GM10847 (cell line): ENCODE measurements around the gene CCL11.

Experiments used
- POLR2A ChIP-seq: IDR thresholded peaks from 2 replicates; pipeline ENCODE4 v1.6.1; 2011; ENCODE audit not compliant: insufficient read length; ENCODE audit errors: extremely low read depth

Gene CCL11

GRCh38 chr17:34285286-34285792 is at the start of gene CCL11:
TSS of gene CCL11 (plus strand) at chr17:34285742. CDS start at chr17:34285809, 67 bp downstream.
- TF ChIP-seq POLR2A: no peak

- TF ChIP-seq POLR2A: no peak
Measured at GRCh38 chr17:34236281-34236892, 49.2 kb upstream of the CCL11 start.

- no peak for TF ChIP-seq POLR2A
Measured at GRCh38 chr17:34237458-34237857, 48.1 kb upstream of the CCL11 start.

- no peak for TF ChIP-seq POLR2A
Measured at GRCh38 chr17:34241062-34241461, 44.5 kb upstream of the CCL11 start.

- no peak for TF ChIP-seq POLR2A
Measured at GRCh38 chr17:34242587-34243363, 42.8 kb upstream of the CCL11 start.

- TF ChIP-seq POLR2A: no peak
Measured at GRCh38 chr17:34243364-34244320, 41.9 kb upstream of the CCL11 start.

- no peak for TF ChIP-seq POLR2A
Measured at GRCh38 chr17:34245351-34245905, 40.1 kb upstream of the CCL11 start.

GRCh38 chr17:34246446-34246845 is 39.1 kb upstream of the CCL11 start:
- no peak for TF ChIP-seq POLR2A

GRCh38 chr17:34246881-34247280 is 38.7 kb upstream of the CCL11 start:
- TF ChIP-seq POLR2A: no peak

GRCh38 chr17:34248511-34249024 is 37.0 kb upstream of the CCL11 start:
- TF ChIP-seq POLR2A: no peak

- TF ChIP-seq POLR2A: no peak
Measured at GRCh38 chr17:34249061-34249460, 36.5 kb upstream of the CCL11 start.

GRCh38 chr17:34249478-34249877 is 36.1 kb upstream of the CCL11 start:
- no peak for TF ChIP-seq POLR2A

GRCh38 chr17:34251186-34251585 is 34.4 kb upstream of the CCL11 start:
- TF ChIP-seq POLR2A: no peak

GRCh38 chr17:34252095-34252443 is 33.5 kb upstream of the CCL11 start:
- no peak for TF ChIP-seq POLR2A
